MM.1S (cell line): ENCODE measurements around the gene GRK1.

Experiments used
- CTCF ChIP-seq: fragments of 300-600 bp; sonication (generic); IDR thresholded peaks from 2 replicates; pipeline ENCODE4 v1.5.1; 2016; ENCODE audit warnings: antibody characterized with exemption, low read length, mixed read lengths
- EZH2 ChIP-seq: fragments of 300-600 bp; sonication (generic); optimal IDR thresholded peaks from 2 replicates; pipeline ENCODE3; 2017; ENCODE audit warnings: low read depth, mild to moderate bottlenecking, antibody characterized with exemption, low read length, mixed read lengths
- EZH2phosphoT487 ChIP-seq: fragments of 300-600 bp; sonication (generic); IDR thresholded peaks from 2 replicates; pipeline ENCODE4 v1.6.1; 2018; ENCODE audit warnings: antibody characterized with exemption, low read length

GRCh38 chr13:113657851-113658741 is 8.9 kb upstream of the GRK1 start, which contains the start of gene ATP4B:
- no peak for TF ChIP-seq CTCF
- TF ChIP-seq EZH2, result no peak
- no peak for TF ChIP-seq EZH2phosphoT487
